Anterior cingulate cortex (tissue), 58 donors: ENCODE results near the gene GRIK4.

Experiments
- DNase-seq, 58 donors: peaks; one replicate each; lab custom pipeline; 2025; lab: John Stamatoyannopoulos, UW

GRIK4 gene

GRCh38 chr11:120919045-120919444, 407.5 kb downstream of the GRIK4 start:
- DNase-seq: no peak

- no peak for DNase-seq
These were observed 408.0 kb downstream of the GRIK4 start for GRCh38 chr11:120919566-120919965.

DNA sequence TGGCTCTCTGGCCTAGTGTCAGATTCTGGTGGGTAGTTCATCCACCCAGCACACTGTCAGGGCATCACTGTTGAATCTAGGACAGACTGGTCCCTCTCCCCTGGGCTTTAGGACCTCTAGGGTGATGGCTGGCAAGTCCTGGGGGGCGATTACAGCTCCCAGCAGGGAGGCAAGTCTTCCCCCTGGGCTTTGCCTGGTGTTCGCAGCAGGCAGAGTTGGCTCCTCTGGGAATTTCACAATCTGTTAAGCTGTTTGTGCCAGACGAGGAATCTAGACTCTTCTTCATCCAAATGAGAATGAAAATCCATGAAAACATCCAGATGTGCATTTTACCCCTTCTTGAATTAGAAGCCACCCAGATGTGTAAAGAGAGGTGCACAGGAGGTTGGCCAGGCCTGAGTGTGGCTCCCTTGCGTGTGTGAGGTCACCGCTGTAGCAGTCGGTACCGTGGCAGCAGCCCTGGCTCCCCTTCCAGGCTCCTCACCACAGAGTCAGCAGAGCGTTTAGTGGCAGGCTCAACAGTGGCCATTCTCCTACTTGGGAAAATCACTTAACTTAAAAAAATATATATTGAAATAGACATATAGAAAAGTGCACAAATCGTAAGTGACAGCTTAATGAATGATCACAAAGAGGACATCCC, 412.4 kb downstream of the GRIK4 start:
- DNase-seq: no peak

DNA sequence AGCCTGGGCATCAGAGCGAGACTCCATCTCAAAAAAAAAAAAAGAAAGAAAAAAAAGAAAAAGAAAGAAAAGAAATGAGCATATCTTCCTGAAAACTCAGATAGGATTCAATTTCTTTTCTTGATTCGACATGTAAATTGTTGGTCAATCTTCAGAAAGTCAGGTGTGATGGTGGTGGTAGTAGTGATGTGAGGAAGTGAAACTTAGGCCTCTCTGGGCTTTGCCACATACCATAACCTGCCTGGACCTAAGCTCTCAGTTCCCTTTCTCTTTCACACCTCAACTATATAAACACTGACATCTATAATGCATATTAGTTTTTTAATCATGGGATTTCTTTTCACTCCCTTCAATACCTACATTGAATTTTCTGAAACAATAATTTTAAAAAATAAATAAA, 414.4 kb downstream of the GRIK4 start:
- DNase-seq: no peak

GRCh38 chr11:120928627-120929026, 417.1 kb downstream of the GRIK4 start:
- DNase-seq: peak in 1 of 58 donors; percentile 43

- peak in 19 of 58 donors; percentile 8 to 55 (median 26) for DNase-seq
These were observed 417.5 kb downstream of the GRIK4 start for GRCh38 chr11:120929090-120929489.

DNA sequence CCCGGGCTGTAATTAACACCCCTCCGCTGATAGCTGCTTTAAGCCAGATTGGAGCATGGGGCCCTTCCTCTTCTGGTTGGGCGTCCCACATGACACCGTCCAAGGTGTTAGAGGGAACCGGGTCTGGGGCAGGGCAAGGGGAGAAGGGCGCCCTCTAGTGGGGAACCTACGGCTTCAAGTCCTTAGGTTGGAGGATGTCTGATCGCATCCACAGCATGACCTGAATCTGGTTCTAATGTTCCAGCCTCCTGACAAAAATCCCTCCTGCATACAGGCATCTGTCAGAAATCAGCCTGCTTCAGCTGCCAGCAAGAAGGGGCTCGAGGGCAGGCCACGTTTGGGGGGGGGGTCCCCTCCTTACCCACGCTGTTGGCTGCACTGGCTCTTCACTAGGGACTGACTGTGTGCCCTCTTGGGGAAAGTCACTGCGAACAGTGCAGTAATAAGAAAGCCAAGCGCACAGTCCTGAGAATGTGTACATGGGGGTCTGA, 418.2 kb downstream of the GRIK4 start:
- peak in 19 of 58 donors; percentile 3 to 60 (median 18) for DNase-seq

DNA sequence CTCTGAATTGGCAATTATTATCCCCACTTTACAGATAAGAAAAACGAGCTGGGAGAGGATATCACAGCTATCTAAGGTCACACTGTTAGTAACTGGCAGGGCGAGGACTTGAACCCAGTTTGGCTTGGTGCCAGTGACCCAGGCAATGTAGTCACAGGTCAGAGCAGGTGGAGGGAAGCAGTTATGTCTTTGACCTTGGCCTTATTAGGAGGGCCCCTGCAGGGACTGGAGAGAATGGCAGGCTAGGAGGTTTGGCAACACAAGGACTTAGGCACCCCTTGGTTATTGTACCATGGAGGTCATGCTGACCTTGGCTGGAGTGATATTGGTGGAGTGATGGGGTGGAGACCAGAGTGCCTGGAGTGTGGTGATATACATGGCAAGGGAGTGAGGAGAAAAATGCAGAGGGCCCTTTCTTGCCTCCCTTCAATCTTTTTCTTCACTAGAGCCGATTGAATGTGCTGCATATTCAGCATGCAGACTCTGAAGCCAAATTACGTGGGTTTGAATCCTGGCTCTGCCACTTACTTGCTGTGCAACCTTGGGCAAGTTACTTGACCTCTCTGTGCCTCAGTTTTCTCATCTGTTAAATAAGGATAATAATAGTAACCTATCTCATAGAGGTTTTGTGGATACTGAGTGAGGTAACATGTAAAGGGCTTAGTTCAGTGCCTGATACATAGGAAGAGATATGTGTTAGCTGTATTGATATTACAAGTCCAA, 419.7 kb downstream of the GRIK4 start:
- no peak for DNase-seq

DNA sequence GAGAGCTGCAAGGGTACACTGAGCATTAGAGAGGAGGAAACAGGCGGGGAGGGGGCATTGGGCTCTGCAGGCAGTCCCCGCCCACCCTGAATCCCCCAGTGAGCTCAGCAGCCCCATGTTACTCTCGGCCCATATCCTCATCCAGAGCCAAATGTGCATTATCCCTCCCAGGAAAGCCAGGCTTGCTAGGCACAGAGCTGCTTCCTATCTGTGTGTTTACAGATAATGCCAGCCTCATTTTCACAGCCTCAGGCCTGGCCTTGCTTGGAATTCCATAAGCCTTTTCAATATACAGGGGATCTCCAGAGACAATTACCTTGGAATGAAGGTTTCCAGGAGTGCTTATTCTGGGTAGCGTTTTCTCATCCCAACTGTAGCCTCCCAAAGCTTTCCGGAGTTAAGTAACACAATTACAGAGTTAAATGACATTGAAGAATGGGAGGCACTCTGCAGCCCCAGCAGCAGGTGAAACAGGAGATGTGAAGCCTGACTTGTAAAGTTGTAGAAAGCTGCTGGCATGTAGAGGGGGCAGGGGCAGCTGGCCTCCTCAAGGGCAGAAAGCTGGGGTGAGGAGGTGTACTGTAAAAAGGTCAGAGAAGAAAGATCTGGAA, 420.9 kb downstream of the GRIK4 start:
- DNase-seq: no peak

- peak in 3 of 58 donors; percentile 8 to 22 (median 14) for DNase-seq
These were observed 424.8 kb downstream of the GRIK4 start for GRCh38 chr11:120936356-120936755.

GRCh38 chr11:120937501-120937900, 426.0 kb downstream of the GRIK4 start:
- DNase-seq: no peak

DNA sequence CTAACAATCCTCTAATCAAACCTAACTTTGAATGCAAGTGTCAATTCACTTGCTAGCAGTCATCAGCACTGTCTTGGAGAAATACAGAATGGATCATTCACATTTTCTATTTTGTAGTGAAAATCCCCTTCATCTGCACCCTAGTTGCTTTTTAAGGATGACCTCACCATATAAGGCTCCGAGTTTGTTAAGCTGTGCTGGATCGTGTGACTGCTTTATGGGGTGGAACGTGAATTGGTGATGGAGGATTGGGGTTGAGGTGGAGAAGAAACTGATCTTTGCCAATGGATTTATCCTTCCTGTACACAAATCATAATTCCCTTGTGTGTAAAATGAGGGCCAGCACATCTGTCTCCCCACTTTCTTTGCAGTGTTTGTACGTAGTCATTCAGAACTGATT, 426.7 kb downstream of the GRIK4 start:
- no peak for DNase-seq

GRCh38 chr11:120940160-120940848, 428.8 kb downstream of the GRIK4 start:
- no peak for DNase-seq

DNA sequence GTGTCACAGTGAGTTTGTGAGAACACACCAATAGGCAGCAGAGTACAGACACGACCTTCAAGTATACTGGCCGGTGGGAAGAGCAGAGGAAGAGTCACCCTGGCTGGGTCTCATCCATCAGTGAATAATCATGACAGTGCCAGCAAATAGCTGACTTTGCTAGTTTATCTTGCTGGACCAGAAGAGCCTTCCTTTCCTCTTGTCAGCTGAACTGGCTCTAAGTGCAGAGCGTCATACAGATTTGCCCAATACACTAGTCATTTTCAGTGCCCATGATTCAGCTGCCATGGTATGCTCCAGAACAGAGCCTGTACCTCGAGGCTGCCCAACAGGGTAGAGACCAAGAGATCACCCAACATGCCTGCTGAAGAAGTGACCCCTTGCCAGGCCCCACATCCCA, 429.5 kb downstream of the GRIK4 start:
- no peak for DNase-seq

- DNase-seq: no peak
These were observed 431.2 kb downstream of the GRIK4 start for GRCh38 chr11:120942701-120943100.

DNA sequence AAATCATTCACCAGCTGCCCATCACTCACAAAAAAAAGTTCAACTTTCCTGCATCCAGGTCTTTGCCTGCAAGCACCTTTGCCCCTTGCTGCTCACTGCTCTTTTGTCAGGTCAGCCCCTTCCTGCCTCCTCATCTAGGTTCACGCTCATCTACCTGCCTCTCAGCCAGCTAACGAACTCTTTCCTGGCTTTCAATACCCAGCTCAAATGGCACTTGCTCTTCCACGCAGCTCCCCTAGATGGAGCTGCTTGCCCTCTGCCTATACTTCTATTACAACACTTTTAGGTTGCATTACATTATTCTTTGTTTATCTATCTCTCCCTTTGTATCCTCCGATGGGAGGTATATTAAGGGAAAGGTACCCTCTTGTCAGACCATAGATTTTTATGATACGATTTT, 433.5 kb downstream of the GRIK4 start:
- DNase-seq: no peak

DNA sequence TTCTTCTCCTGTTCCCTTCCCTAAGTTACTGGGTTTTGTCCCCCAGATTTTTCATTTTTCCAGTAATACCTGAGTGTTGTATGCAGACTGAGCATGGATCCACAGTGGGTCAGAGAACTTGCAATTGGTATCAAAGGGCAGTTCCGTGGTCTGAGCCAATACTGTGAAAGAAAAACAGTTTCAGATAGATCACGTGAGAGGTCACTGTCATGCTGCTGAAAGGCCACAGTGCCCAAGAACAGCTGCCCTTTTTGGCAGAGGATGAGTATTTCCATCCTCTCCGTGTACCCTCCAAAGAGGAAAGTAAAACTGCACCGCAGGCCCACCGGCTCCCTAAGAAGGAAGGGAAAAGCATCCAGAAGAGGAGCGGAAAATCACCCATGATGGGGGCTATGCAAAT, 439.3 kb downstream of the GRIK4 start:
- peak in 2 of 58 donors; percentile 5 to 13 for DNase-seq

GRCh38 chr11:120952461-120953434, 441.2 kb downstream of the GRIK4 start:
- DNase-seq: peak; percentile 13 to 87 (median 66)

GRCh38 chr11:120954381-120954780, 442.8 kb downstream of the GRIK4 start:
- DNase-seq: no peak
